Measurements from ENCODE around the gene FRMD4A.
"Not testable (repeated sequence)": the region's sequence is repeated elsewhere in the genome, so short reads cannot be mapped to it uniquely, and the experiment has no call there.

FRMD4A gene

GRCh38 chr10:14086596-14086995, 244.1 kb downstream of the FRMD4A start:
- no peak for DNase-seq

GRCh38 chr10:14084875-14085274, 245.8 kb downstream of the FRMD4A start:
- no peak for DNase-seq

GRCh38 chr10:14080795-14081194, 249.9 kb downstream of the FRMD4A start:
- DNase-seq, result no peak

GRCh38 chr10:14077430-14077829, 253.3 kb downstream of the FRMD4A start:
- no peak for DNase-seq

- no peak for DNase-seq
Measured at GRCh38 chr10:14074062-14074884, 256.5 kb downstream of the FRMD4A start.

GRCh38 chr10:14072541-14072940, 258.2 kb downstream of the FRMD4A start:
- no peak for DNase-seq

GRCh38 chr10:14071956-14072355, 258.8 kb downstream of the FRMD4A start:
- DNase-seq, result no peak

- no peak for DNase-seq
Measured at GRCh38 chr10:14068601-14069250, 262.0 kb downstream of the FRMD4A start.

- not testable (repeated sequence) for DNase-seq
Measured at GRCh38 chr10:14067638-14068037, 263.1 kb downstream of the FRMD4A start.

- no peak for DNase-seq
Measured at GRCh38 chr10:14066106-14066505, 264.6 kb downstream of the FRMD4A start.

GRCh38 chr10:14063531-14064285, 267.0 kb downstream of the FRMD4A start:
- DNase-seq, result no peak

GRCh38 chr10:14062528-14063260, 268.0 kb downstream of the FRMD4A start:
- no peak for DNase-seq

GRCh38 chr10:14060320-14061070, 270.2 kb downstream of the FRMD4A start:
- DNase-seq, result no peak

- no peak for DNase-seq
Measured at GRCh38 chr10:14056610-14057332, 274.0 kb downstream of the FRMD4A start.

GRCh38 chr10:14052931-14053330, 277.8 kb downstream of the FRMD4A start:
- DNase-seq, result no peak

- no peak for DNase-seq
Measured at GRCh38 chr10:14050598-14050997, 280.1 kb downstream of the FRMD4A start.

GRCh38 chr10:14048930-14049613, 281.7 kb downstream of the FRMD4A start:
- no peak for DNase-seq

GRCh38 chr10:14047431-14047830, 283.3 kb downstream of the FRMD4A start:
- DNase-seq, result no peak

- not testable (repeated sequence) for DNase-seq
Measured at GRCh38 chr10:14042051-14042450, 288.7 kb downstream of the FRMD4A start.

- DNase-seq, result no peak
Measured at GRCh38 chr10:14040787-14041631, 289.7 kb downstream of the FRMD4A start.
